ENCODE data around the gene C12orf54. TPM values are rescaled to one million over a fixed set of nuclear protein-coding genes. Genes with fewer than 3 reads are reported as not detected.
"Not testable (repeated sequence)": the region's sequence is repeated elsewhere in the genome, so short reads cannot be mapped to it uniquely, and the experiment has no call there.

C12orf54 gene
- total RNA-seq, 1 experiment from 2014 or later, result not detected

GRCh38 chr12:48451372-48451771, 30.9 kb upstream of the C12orf54 start:
- H3K14ac ChIP-seq (ENCODE audit: insufficient read depth, low read length), result no peak overlapping the region
- no peak for DNase-seq
- H3K18ac ChIP-seq (ENCODE audit: insufficient read length, low read depth, low read length), result no peak overlapping the region
- no peak overlapping the region for H3K56ac ChIP-seq (ENCODE audit: insufficient read length, low read depth, low read length)
- H3K27ac ChIP-seq (ENCODE audit: insufficient read length, low read depth, low read length), result no peak overlapping the region
- peaks cover 18 to 76% of the 10 kb centered on the region in 2 experiments for H3K9me3 Mint-ChIP-seq
- no peak overlapping the region for H3K23ac ChIP-seq (ENCODE audit: insufficient read length, low read depth, low read length)
- H2AK5ac ChIP-seq (ENCODE audit: insufficient read length, low read length), result no peak overlapping the region
- no peak for TF ChIP-seq CTCF (conservative IDR thresholded peaks at IDR 0.05)
- no peak overlapping the region for H3K4ac ChIP-seq (ENCODE audit: low read depth, low read length)
- H3K9ac ChIP-seq (ENCODE audit: extremely low read depth, insufficient read length, low read length), result no peak overlapping the region
- H3K79me2 ChIP-seq (ENCODE audit: insufficient read depth, low read length), result no peaks in the 10 kb centered on the region
- H3K4me2 ChIP-seq (ENCODE audit: insufficient read depth, insufficient read length, low read length), result no peak overlapping the region
- peaks cover 3% of the 10 kb centered on the region for H3K27me3 Mint-ChIP-seq (ENCODE audit: low read depth)
- H2BK20ac ChIP-seq (ENCODE audit: low read depth, low read length, poor library complexity, severe bottlenecking), result no peak overlapping the region
- no CpG with 5 or more reads among the region's 1 CpG for WGBS (ENCODE audit: extremely low coverage, insufficient read length, low lambda C conversion rate)
- H3K36me3 Mint-ChIP-seq (ENCODE audit: insufficient read depth in 1 of 3, low read depth in 3 of 3), result peaks cover 0 to 9% (median 2%) of the 10 kb centered on the region in 3 experiments; a peak in 4 of 7 replicates
- no peak overlapping the region for H4K91ac ChIP-seq (ENCODE audit: insufficient read length, low read depth, low read length)
- H3K4me1 ChIP-seq (ENCODE audit: insufficient read depth, low read length), result no peaks in the 10 kb centered on the region; the same call in 1 of the 2 replicates
- no peak overlapping the region for H4K8ac ChIP-seq (replicated peaks; ENCODE audit: insufficient read length, low read depth, low read length)
- H2AFZ ChIP-seq (ENCODE audit: low read length), result no peak overlapping the region
- no peak overlapping the region for H4K5ac ChIP-seq (ENCODE audit: insufficient read length, low read depth, low read length)
- no peak overlapping the region for H3K27ac Mint-ChIP-seq
- no peak overlapping the region for H2BK12ac ChIP-seq (ENCODE audit: insufficient read length, low read depth, low read length)
- no peaks in the 10 kb centered on the region for H4K20me1 ChIP-seq (ENCODE audit: control insufficient read depth, insufficient read depth, insufficient read length)
- no peak overlapping the region for H2BK5ac ChIP-seq (ENCODE audit: insufficient read length, low read length)
- H2BK120ac ChIP-seq (ENCODE audit: low read depth, low read length, poor library complexity, severe bottlenecking), result no peak overlapping the region
- no peak overlapping the region for H3T11ph ChIP-seq (ENCODE audit: low read length)
- H2BK15ac ChIP-seq (ENCODE audit: low read depth, low read length), result no peak overlapping the region
- H3K4me1 Mint-ChIP-seq, result peaks cover 4 to 20% of the 10 kb centered on the region in 2 experiments; a peak in 3 of 4 replicates
- no peaks in the 10 kb centered on the region for H3K79me1 ChIP-seq (ENCODE audit: insufficient read depth, low read depth, low read length, poor library complexity, severe bottlenecking)
- H3K27me3 ChIP-seq (ENCODE audit: insufficient read depth, low read length), result no peaks in the 10 kb centered on the region
- H3K4me3 Mint-ChIP-seq, result no peak overlapping the region
- H3K9me3 ChIP-seq (ENCODE audit: control insufficient read depth, low read depth, low read length), result no peaks in the 10 kb centered on the region
- no peaks in the 10 kb centered on the region for H3K23me2 ChIP-seq (ENCODE audit: insufficient read length, low read depth, low read length, poor library complexity, severe bottlenecking)

GRCh38 chr12:48452961-48453360, 29.3 kb upstream of the C12orf54 start:
- not testable (repeated sequence) for H3K79me2 ChIP-seq (ENCODE audit: insufficient read depth, low read length); H3K27me3 Mint-ChIP-seq (ENCODE audit: low read depth); H3K14ac ChIP-seq (ENCODE audit: insufficient read depth, low read length); H4K5ac ChIP-seq (ENCODE audit: insufficient read length, low read depth, low read length); H3K9me3 ChIP-seq (ENCODE audit: control insufficient read depth, low read depth, low read length); DNase-seq; H2AFZ ChIP-seq (ENCODE audit: low read length); H2BK20ac ChIP-seq (ENCODE audit: low read depth, low read length, poor library complexity, severe bottlenecking); H3K79me1 ChIP-seq (ENCODE audit: insufficient read depth, low read depth, low read length, poor library complexity, severe bottlenecking); H2BK15ac ChIP-seq (ENCODE audit: low read depth, low read length); H4K91ac ChIP-seq (ENCODE audit: insufficient read length, low read depth, low read length); H3K4me1 ChIP-seq (ENCODE audit: insufficient read depth, low read length); H3K27ac Mint-ChIP-seq; H3K4me3 Mint-ChIP-seq; H3T11ph ChIP-seq (ENCODE audit: low read length); H3K27ac ChIP-seq (ENCODE audit: insufficient read length, low read depth, low read length); H3K23me2 ChIP-seq (ENCODE audit: insufficient read length, low read depth, low read length, poor library complexity, severe bottlenecking); H3K36me3 Mint-ChIP-seq (ENCODE audit: insufficient read depth in 1 of 3, low read depth in 3 of 3); H2BK120ac ChIP-seq (ENCODE audit: low read depth, low read length, poor library complexity, severe bottlenecking); H3K23ac ChIP-seq (ENCODE audit: insufficient read length, low read depth, low read length); H3K4me2 ChIP-seq (ENCODE audit: insufficient read depth, insufficient read length, low read length); H3K56ac ChIP-seq (ENCODE audit: insufficient read length, low read depth, low read length); H4K20me1 ChIP-seq (ENCODE audit: control insufficient read depth, insufficient read depth, insufficient read length); H3K18ac ChIP-seq (ENCODE audit: insufficient read length, low read depth, low read length); H3K9ac ChIP-seq (ENCODE audit: extremely low read depth, insufficient read length, low read length); H4K8ac ChIP-seq (replicated peaks; ENCODE audit: insufficient read length, low read depth, low read length); H2BK5ac ChIP-seq (ENCODE audit: insufficient read length, low read length); H3K27me3 ChIP-seq (ENCODE audit: insufficient read depth, low read length); H2BK12ac ChIP-seq (ENCODE audit: insufficient read length, low read depth, low read length); H2AK5ac ChIP-seq (ENCODE audit: insufficient read length, low read length); H3K4ac ChIP-seq (ENCODE audit: low read depth, low read length)
- peaks cover 4 to 10% of the 10 kb centered on the region in 2 experiments; a peak in 3 of 4 replicates for H3K4me1 Mint-ChIP-seq
- peaks cover 18 to 77% of the 10 kb centered on the region in 2 experiments for H3K9me3 Mint-ChIP-seq
- WGBS (ENCODE audit: extremely low coverage, insufficient read length, low lambda C conversion rate), result no CpG with 5 or more reads among the region's 2 CpGs
